ENCODE measurements around the gene UNC13A. TPM values are rescaled to one million over a fixed set of nuclear protein-coding genes. Genes with fewer than 3 reads are reported as not detected.

The UNC13A gene
- total and polyA plus RNA-seq, 12 donors = 0.57 to 9.7 (median 1.8) TPM

- no peaks in the 10 kb centered on the region for H3K4me1 ChIP-seq (replicated peaks in 1 of 2)
Measured at GRCh38 chr19:17632577-17632976, 55.6 kb downstream of the UNC13A start.

GRCh38 chr19:17629760-17630159, 58.4 kb downstream of the UNC13A start:
- no peak overlapping the region for H3K27ac ChIP-seq
- H3K36me3 ChIP-seq (replicated peaks in 1 of 2) = no peaks in the 10 kb centered on the region
- DNase-seq = no peak
- TF ChIP-seq, protein P1, sequence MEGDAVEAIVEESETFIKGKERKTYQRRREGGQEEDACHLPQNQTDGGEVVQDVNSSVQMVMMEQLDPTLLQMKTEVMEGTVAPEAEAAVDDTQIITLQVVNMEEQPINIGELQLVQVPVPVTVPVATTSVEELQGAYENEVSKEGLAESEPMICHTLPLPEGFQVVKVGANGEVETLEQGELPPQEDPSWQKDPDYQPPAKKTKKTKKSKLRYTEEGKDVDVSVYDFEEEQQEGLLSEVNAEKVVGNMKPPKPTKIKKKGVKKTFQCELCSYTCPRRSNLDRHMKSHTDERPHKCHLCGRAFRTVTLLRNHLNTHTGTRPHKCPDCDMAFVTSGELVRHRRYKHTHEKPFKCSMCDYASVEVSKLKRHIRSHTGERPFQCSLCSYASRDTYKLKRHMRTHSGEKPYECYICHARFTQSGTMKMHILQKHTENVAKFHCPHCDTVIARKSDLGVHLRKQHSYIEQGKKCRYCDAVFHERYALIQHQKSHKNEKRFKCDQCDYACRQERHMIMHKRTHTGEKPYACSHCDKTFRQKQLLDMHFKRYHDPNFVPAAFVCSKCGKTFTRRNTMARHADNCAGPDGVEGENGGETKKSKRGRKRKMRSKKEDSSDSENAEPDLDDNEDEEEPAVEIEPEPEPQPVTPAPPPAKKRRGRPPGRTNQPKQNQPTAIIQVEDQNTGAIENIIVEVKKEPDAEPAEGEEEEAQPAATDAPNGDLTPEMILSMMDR (IDR thresholded peaks at IDR 0.05) = no peak
- no peak for TF ChIP-seq POLR2A (IDR thresholded peaks at IDR 0.05)
- intact Hi-C loops (cut with DNase I) = no loop called here
- 85 to 97% (median 90%) methylated on average over 2 of the region's 2 CpGs for WGBS, 4 donors
- H3K9me3 ChIP-seq (replicated peaks in 1 of 3) = no peaks in the 10 kb centered on the region
- H3K4me3 ChIP-seq = no peak overlapping the region
- H3K4me1 ChIP-seq (replicated peaks in 1 of 2) = no peaks in the 10 kb centered on the region
- H3K27me3 ChIP-seq = no peaks in the 10 kb centered on the region

More at GRCh38 chr19:17632577-17632976, 55.6 kb downstream of the UNC13A start:
- H3K27ac ChIP-seq = no peak overlapping the region
- no peak overlapping the region for H3K4me3 ChIP-seq
- H3K36me3 ChIP-seq (replicated peaks in 1 of 2) = no peaks in the 10 kb centered on the region
- 83 to 96% (median 89%) methylated on average over 6 to 9 of the region's 9 CpGs for WGBS, 4 donors
- intact Hi-C loops (cut with DNase I) = no loop called here
- H3K9me3 ChIP-seq (replicated peaks in 1 of 3) = no peaks in the 10 kb centered on the region
- DNase-seq = no peak
- H3K27me3 ChIP-seq = no peaks in the 10 kb centered on the region
- TF ChIP-seq, protein P1 (IDR thresholded peaks at IDR 0.05) = no peak
- no peak for TF ChIP-seq POLR2A (IDR thresholded peaks at IDR 0.05)

DNA sequence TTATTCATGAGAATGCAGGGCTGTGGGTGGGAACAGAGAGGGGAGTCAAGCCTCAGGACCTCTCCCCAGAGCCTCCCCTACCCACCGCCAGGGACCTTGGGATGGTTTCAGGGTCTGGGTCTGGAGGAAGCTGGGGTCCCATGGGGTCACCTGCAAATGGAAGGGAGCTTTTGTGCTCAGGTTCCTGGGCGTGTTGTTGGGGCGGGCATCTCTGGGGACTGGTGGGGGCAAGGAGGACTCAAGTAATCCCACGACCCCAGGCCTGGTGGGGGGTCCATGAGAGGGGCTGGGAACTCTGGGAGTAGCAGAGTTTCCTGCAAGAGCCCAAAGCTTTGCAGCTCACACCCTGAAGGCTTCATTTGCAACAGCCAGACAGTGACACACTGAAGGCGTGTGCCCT, 60.2 kb downstream of the UNC13A start:
- WGBS, 4 donors = 71 to 83% (median 72%) methylated on average over 2 to 5 of the region's 5 CpGs
- intact Hi-C loops (cut with DNase I) = no loop called here
- Histone ChIP-seq H3K27ac (no peak overlapping the region), H3K36me3 (replicated peaks in 1 of 2) (no peaks in the 10 kb centered on the region), H3K4me3 (no peak overlapping the region), H3K4me1 (replicated peaks in 1 of 2) (no peaks in the 10 kb centered on the region), H3K27me3 (no peaks in the 10 kb centered on the region), H3K9me3 (replicated peaks in 1 of 3) (no peaks in the 10 kb centered on the region)
- TF ChIP-seq POLR2A (IDR thresholded peaks at IDR 0.05) = no peak
- TF ChIP-seq, protein P1 (IDR thresholded peaks at IDR 0.05) = no peak
- no peak for DNase-seq

GRCh38 chr19:17627161-17627560, 61.0 kb downstream of the UNC13A start:
- no peak for DNase-seq
- Histone ChIP-seq H3K36me3 (replicated peaks in 1 of 2) (no peaks in the 10 kb centered on the region), H3K9me3 (replicated peaks in 1 of 3) (no peaks in the 10 kb centered on the region), H3K27ac (no peak overlapping the region), H3K4me1 (replicated peaks in 1 of 2) (no peaks in the 10 kb centered on the region), H3K27me3 (no peaks in the 10 kb centered on the region), H3K4me3 (no peak overlapping the region)
- TF ChIP-seq, protein P1 (IDR thresholded peaks at IDR 0.05) = no peak
- TF ChIP-seq POLR2A (IDR thresholded peaks at IDR 0.05) = no peak
- 80 to 95% (median 85%) methylated on average over 1 to 3 of the region's 3 CpGs for WGBS, 4 donors
- intact Hi-C loops (cut with DNase I) = no loop called here

All from adrenal gland (tissue), 12 donors.